ENCODE data around the gene OR2T11. TPM values are rescaled to one million over a fixed set of nuclear protein-coding genes. Genes with fewer than 3 reads are reported as not detected.
"Not testable (repeated sequence)": the region's sequence is repeated elsewhere in the genome, so short reads cannot be mapped to it uniquely, and the experiment has no call there.

The OR2T11 gene
- not detected for total RNA-seq
- polyA plus RNA-seq: not detected
- long read RNA-seq, donor 1: 0 reads
- long read RNA-seq, donor 2: 0 reads

- H3K27me3 ChIP-seq (ENCODE audit: insufficient read depth in 3 of 3, low read length in 2 of 3); H3K4me3 ChIP-seq; H3K27ac ChIP-seq; DNase-seq; intact Hi-C loops (cut with DNase I); H3K9me3 ChIP-seq; ATAC-seq; H3K4me1 ChIP-seq; H3K36me3 ChIP-seq (ENCODE audit: insufficient read depth in 1 of 2, low read depth in 1 of 2): not testable (repeated sequence)
- WGBS, 3 donors: no CpG with 5 or more reads among the region's 2 CpGs
Measured at GRCh38 chr1:248634991-248635390, at the start of gene OR2T11. Gene OR2T11 (minus strand): TSS chr1:248635091. CDS start chr1:248627128, 7,963 bp downstream.

GRCh38 chr1:248681651-248682050 lies 46.8 kb upstream of the OR2T11 start:
- no peak for TF ChIP-seq CTCF (IDR thresholded peaks at IDR 0.05)
- H3K4me3 ChIP-seq: no peak overlapping the region
- 80 to 87% (median 84%) methylated on average over 8 of the region's 8 CpGs for WGBS, 3 donors

GRCh38 chr1:248670003-248670402 lies 35.1 kb upstream of the OR2T11 start:
- DNase-seq (no peak), ATAC-seq (no peak)
- H3K4me3 ChIP-seq: no peak overlapping the region
- no peaks in the 10 kb centered on the region for H3K4me1 ChIP-seq
- no peak for TF ChIP-seq CTCF (IDR thresholded peaks at IDR 0.05)
- H3K9me3 ChIP-seq: no peaks in the 10 kb centered on the region
- no peaks in the 10 kb centered on the region for H3K36me3 ChIP-seq (ENCODE audit: insufficient read depth in 1 of 2, low read depth in 1 of 2)
- no peaks in the 10 kb centered on the region for H3K27me3 ChIP-seq (ENCODE audit: insufficient read depth in 3 of 3, low read length in 2 of 3)
- intact Hi-C loops (cut with DNase I): no loop called here
- 54 to 66% (median 58%) methylated on average over 1 of the region's 1 CpG for WGBS, 3 donors
- H3K27ac ChIP-seq: no peak overlapping the region

More at GRCh38 chr1:248681651-248682050, 46.8 kb upstream of the OR2T11 start:
- DNase-seq (no peak), ATAC-seq (no peak)
- H3K27me3 ChIP-seq (ENCODE audit: insufficient read depth in 3 of 3, low read length in 2 of 3): no peaks in the 10 kb centered on the region
- H3K27ac ChIP-seq: no peak overlapping the region
- no peaks in the 10 kb centered on the region for H3K4me1 ChIP-seq
- intact Hi-C loops (cut with DNase I): no loop called here
- no peaks in the 10 kb centered on the region for H3K9me3 ChIP-seq
- no peaks in the 10 kb centered on the region for H3K36me3 ChIP-seq (ENCODE audit: insufficient read depth in 1 of 2, low read depth in 1 of 2)

GRCh38 chr1:248663453-248664328 lies 28.8 kb upstream of the OR2T11 start:
- ATAC-seq; H3K9me3 ChIP-seq; H3K27ac ChIP-seq; H3K27me3 ChIP-seq (ENCODE audit: insufficient read depth in 3 of 3, low read length in 2 of 3); H3K4me1 ChIP-seq; DNase-seq; intact Hi-C loops (cut with DNase I); H3K36me3 ChIP-seq (ENCODE audit: insufficient read depth in 1 of 2, low read depth in 1 of 2); H3K4me3 ChIP-seq: not testable (repeated sequence)
- 63 to 68% (median 64%) methylated on average over 5 of the region's 5 CpGs for WGBS, 3 donors

GRCh38 chr1:248656797-248657196 lies 21.9 kb upstream of the OR2T11 start:
- H3K27ac ChIP-seq; H3K36me3 ChIP-seq (ENCODE audit: insufficient read depth in 1 of 2, low read depth in 1 of 2); H3K27me3 ChIP-seq (ENCODE audit: insufficient read depth in 3 of 3, low read length in 2 of 3); intact Hi-C loops (cut with DNase I); H3K4me1 ChIP-seq; DNase-seq; H3K4me3 ChIP-seq; ATAC-seq; H3K9me3 ChIP-seq: not testable (repeated sequence)
- 82 to 87% (median 85%) methylated on average over 1 to 4 of the region's 6 CpGs for WGBS, 3 donors

GRCh38 chr1:248655354-248655753 lies 20.5 kb upstream of the OR2T11 start, which contains the start of gene OR2T27:
Gene OR2T27 (minus strand): TSS chr1:248655528. CDS start chr1:248650884, 4,644 bp downstream.
- H3K36me3 ChIP-seq (ENCODE audit: insufficient read depth in 1 of 2, low read depth in 1 of 2); H3K27ac ChIP-seq; H3K4me1 ChIP-seq; DNase-seq; H3K9me3 ChIP-seq; intact Hi-C loops (cut with DNase I); ATAC-seq; H3K4me3 ChIP-seq; H3K27me3 ChIP-seq (ENCODE audit: insufficient read depth in 3 of 3, low read length in 2 of 3): not testable (repeated sequence)
- WGBS, 3 donors: 59% methylated on average over 2 of the region's 3 CpGs; no CpG with 5 or more reads in 2 of the 3 donors

- H3K4me1 ChIP-seq; DNase-seq; H3K36me3 ChIP-seq (ENCODE audit: insufficient read depth in 1 of 2, low read depth in 1 of 2); H3K27me3 ChIP-seq (ENCODE audit: insufficient read depth in 3 of 3, low read length in 2 of 3); H3K27ac ChIP-seq; H3K9me3 ChIP-seq; ATAC-seq; H3K4me3 ChIP-seq: not testable (repeated sequence)
- WGBS, 3 donors: no CpG with 5 or more reads among the region's 1 CpG
- intact Hi-C loops (cut with DNase I): loop anchor here in 1 of 2 donors (5.0 kb wide), 1 partner anchor 207 kb away; no protein-coding TSS in a partner anchor
Measured at GRCh38 chr1:248648770-248649536, 14.1 kb upstream of the OR2T11 start.

GRCh38 chr1:248645178-248645577 lies 10.3 kb upstream of the OR2T11 start, which contains the start of gene OR2T35:
Gene OR2T35 (minus strand): TSS chr1:248645278. CDS start chr1:248639258, 6,020 bp downstream.
- H3K9me3 ChIP-seq; H3K27me3 ChIP-seq (ENCODE audit: insufficient read depth in 3 of 3, low read length in 2 of 3); DNase-seq; ATAC-seq; H3K36me3 ChIP-seq (ENCODE audit: insufficient read depth in 1 of 2, low read depth in 1 of 2); H3K4me3 ChIP-seq; H3K4me1 ChIP-seq; H3K27ac ChIP-seq: not testable (repeated sequence)
- WGBS, 3 donors: 68 to 92% methylated on average over 1 to 2 of the region's 3 CpGs; no CpG with 5 or more reads in 1 of the 3 donors
- intact Hi-C loops (cut with DNase I): loop anchor here in 1 of 2 donors (5.0 kb wide), 1 partner anchor 203 kb away; no protein-coding TSS in a partner anchor

All from psoas muscle (tissue), 8 donors.